SK-N-MC (cell line): ENCODE data around the gene CARD14.

Experiments
- EZH2 ChIP-seq: fragments of 200-600 bp; sonication (generic); IDR thresholded peaks from one replicate; pipeline ENCODE4 v1.6.1; 2017; ENCODE audit warnings: antibody characterized with exemption
- FOXP2 ChIP-seq: optimal IDR thresholded peaks from 2 replicates; pipeline ENCODE3; 2011; ENCODE audit warnings: mild to moderate bottlenecking, moderate library complexity; ENCODE audit not compliant: insufficient read depth; ENCODE audit errors: extremely low read length, control extremely low read depth
- POLR2AphosphoS5 ChIP-seq: IDR thresholded peaks from 2 replicates; pipeline ENCODE4 v1.6.1; 2012; ENCODE audit warnings: mild to moderate bottlenecking, low read depth, low read length, borderline replicate concordance

DNA sequence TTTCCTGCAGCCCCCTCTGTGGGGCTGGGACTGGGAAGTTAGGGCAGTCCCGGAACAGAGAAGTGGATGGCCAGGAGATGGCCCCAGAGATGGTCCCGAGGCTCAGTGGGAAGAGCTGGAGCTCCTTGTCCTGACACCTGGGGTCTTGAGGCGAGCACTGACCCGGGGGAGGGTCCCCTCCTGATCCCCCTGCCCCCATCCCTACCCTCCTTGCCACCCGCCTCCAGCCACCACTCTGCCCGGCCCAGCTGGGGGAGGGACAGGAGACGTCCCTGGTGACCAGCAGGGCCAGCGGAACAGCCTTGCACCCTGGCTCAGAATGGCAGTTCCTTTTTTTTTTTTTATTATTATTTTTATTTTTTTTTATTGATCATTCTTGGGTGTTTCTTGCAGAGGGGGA lies 76.9 kb downstream of the CARD14 start:
- TF ChIP-seq EZH2 (no peak), POLR2AphosphoS5 (no peak), FOXP2 (no peak)
